COR-L47 (cell line): ENCODE measurements around the gene ANKRD55.
"Not testable (repeated sequence)": the region's sequence is repeated elsewhere in the genome, so short reads cannot be mapped to it uniquely, and the experiment has no call there.

Experiments used
- DNase-seq: peaks from one replicate; lab custom pipeline; 2025; lab: John Stamatoyannopoulos, UW

The ANKRD55 gene

DNA sequence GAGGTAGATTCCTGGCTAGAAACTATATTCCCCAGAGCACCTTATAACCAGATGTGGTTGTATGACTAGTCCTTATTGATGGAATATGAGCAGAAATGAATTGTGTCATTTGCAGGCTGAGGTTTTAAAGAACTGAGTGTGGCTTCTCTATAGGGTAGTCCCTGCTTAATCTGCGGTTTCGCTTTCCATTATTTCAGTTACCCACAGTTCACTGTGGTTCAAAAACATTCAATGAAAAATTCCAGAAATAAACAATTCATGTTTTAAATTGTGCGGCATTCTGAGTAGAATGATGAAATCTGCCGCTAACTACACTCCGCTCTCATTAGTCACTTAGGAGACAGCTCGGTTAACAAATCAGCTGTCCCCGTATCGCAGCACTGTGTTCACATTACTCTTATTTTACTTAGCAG is 65.1 kb downstream of the ANKRD55 start:
- DNase-seq = no peak

- no peak for DNase-seq
These were observed 65.6 kb downstream of the ANKRD55 start for GRCh38 chr5:56167519-56167918.

DNA sequence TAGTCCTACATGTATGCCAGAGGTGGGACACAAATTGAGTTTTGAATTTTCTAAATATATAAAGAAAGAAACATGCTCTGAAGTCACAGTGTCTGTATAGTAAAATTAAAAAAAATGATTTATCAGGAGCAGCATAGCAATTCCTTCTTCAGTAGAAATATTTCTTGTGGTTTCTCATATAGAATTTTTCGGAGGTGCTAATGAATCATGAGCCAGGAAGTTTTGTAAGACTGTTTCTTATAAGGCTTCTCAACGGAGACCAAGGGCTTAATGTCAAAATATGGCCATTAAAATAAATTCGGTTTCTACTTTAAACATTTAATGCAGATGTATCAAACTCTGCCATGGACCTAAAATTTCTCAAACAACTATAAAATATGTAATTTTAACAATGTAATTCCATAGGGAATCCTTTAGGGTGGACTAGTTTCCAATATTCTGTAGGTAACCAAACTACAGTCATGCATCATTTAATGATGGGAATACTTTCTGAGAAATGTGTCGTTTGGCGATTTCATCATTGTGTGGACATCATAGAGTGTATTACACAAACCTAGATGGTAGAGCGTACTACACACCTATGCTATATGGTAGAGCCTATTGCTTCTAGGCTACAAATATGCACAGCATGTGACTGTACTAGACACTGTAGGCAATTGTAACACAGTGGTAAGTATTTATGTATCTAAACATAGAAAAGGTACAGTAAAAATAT is 66.3 kb downstream of the ANKRD55 start:
- DNase-seq = no peak

DNA sequence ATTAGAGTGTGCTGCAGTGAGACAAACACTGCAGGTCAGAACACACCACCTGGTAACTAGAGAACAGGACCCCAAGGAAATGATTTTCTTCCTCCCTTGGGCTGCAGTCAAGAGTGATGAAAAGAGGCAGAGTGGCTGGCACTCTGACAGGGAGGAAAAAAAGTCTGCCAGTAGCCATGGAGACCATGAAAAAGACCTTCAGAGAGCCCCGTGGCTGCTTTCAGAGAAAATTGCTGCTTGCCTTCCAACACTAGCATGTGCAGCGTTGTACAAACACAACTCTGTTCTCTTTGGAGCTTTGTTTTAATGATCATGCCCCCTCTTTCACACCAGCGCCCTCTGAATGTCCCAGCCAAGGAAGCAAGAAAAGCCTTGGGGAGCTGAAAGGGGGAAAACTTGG is 68.8 kb downstream of the ANKRD55 start:
- peak; percentile 10 for DNase-seq

DNA sequence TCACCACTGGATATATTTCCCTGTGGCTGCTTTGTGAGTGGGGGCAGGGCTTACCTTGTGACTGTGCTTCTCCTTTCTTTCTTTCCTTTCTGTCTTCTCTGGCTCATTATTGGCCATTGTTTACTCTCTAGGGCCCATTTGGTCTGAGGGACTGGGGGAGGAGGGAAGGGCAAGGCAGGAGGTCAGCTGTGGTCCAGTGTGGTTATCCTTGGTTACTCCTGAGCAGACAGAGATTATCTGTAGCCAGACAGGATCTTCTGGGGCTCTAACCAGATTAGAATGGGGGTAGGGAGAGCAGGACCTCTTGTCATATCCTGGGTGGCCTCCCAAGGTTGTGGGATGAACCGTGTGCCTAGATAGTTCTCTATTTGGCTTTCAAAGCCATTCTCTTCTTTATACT is 71.2 kb downstream of the ANKRD55 start:
- DNase-seq = no peak

DNA sequence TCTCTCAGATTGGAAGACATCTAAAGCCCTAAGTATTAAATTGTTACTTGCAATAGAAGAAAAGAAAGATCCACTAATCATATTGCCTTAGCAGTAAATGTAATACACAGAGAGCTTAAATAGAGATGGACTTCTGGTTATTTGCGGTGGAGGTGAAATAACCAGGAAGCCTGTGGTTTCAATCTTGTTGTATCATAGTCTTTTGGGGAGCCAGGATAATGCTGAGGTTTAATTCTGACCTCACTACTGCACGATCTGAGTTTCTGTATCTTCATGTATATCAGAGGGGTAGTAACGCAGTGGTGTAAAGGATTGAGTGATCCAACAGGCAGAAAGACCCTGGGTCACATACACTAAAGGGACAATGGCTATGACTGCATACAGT is 71.7 kb downstream of the ANKRD55 start:
- DNase-seq = no peak

GRCh38 chr5:56160723-56161438 is 72.2 kb downstream of the ANKRD55 start:
- no peak for DNase-seq

DNA sequence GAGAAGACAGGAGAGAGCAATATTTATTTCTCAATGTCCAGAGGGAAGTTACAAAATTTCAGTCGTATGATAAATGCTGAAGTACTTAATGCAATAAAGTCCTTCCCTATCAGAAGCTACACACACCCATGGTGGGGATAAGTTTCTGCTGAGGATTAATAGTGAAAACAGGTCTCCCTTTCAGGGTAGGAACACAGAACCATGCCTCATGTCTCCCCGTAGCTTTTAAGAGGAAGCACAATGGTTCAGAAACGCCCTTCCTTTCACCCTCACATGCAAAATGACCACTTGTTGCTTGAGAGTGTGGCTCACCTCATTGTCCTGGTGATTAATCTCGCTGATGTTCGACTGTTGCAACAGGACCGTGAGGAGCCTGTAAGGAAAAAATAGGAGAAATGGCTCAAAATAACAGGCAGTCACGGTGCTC is 73.6 kb downstream of the ANKRD55 start:
- DNase-seq = no peak

GRCh38 chr5:56158331-56158960 is 74.7 kb downstream of the ANKRD55 start:
- DNase-seq = no peak

GRCh38 chr5:56157191-56157621 is 75.9 kb downstream of the ANKRD55 start:
- not testable (repeated sequence) for DNase-seq

GRCh38 chr5:56156585-56157190 is 76.4 kb downstream of the ANKRD55 start:
- DNase-seq = not testable (repeated sequence)

GRCh38 chr5:56155992-56156584 is 77.0 kb downstream of the ANKRD55 start:
- DNase-seq = no peak

DNA sequence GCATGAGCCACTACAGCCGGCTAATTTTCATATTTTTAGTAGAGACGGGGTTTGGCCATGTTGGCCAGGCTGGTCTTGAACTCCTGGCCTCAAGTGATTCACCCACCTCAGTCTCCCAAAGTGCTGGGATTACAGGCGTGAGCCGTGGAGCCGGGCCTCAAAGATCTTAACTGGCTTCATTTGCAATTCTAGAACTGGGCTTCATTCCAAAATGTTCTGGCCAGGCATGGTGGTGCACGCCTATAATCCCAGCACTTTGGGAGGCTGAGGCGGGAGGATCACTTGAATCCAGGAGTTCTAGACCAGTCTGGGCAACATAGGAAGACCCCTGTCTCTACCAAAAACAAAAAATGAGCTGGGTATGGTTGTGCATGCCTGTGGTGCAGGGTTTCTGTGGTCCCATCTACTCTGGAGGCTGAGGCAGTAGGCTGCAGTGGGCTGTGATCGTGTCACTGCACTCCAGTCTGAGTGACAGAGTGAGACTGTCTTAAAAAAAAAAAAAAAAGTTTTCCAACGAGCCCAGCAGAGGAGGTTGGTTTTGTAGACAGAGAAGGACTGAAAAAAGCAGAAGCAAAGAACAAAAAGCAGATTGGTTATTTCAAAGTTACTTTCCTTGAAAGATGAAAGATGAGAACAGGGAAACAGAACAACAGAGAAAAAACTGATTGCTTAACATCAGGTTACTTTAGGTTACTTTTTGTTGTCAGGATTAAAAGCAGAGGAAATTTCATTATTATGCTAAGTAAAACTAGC is 78.2 kb downstream of the ANKRD55 start:
- DNase-seq = no peak

DNA sequence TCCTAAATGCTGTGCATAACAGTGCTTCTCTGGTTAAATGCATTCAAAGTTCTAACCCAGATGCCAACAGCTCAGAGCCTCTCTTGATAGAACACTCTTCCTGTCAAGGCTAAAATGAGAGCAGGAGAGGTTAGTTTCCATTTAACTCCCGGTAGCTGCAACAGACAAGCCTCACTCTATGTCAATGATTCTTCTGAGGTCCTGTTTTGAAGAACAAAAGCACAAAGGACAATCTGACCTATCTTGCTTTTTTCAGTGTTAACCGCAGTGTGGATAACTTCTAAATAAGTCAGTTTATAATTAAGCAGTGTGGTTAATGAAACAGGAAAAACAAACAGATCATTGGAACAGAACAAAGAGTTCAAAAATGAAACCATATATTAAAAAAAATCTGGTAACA is 80.7 kb downstream of the ANKRD55 start:
- DNase-seq = no peak

DNA sequence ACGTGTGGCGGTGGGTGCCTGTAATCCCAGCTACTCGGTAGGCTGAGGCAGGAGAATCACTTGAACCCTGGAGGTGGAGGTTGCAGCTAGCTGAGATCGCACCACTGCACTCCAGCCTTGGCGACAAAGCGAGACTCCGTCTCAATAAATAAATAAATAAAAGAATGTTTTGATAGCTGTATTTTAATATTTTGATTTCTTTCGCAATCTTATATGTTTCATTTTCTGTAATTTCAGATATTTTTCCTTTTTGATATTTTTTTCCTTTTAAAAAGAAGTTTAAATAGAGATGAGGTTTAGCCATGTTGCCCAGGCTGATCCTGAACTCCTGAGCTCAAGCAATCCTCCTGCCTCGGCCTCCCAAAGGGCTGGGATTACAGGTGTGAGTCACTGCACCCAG is 82.4 kb downstream of the ANKRD55 start:
- DNase-seq = not testable (repeated sequence)

DNA sequence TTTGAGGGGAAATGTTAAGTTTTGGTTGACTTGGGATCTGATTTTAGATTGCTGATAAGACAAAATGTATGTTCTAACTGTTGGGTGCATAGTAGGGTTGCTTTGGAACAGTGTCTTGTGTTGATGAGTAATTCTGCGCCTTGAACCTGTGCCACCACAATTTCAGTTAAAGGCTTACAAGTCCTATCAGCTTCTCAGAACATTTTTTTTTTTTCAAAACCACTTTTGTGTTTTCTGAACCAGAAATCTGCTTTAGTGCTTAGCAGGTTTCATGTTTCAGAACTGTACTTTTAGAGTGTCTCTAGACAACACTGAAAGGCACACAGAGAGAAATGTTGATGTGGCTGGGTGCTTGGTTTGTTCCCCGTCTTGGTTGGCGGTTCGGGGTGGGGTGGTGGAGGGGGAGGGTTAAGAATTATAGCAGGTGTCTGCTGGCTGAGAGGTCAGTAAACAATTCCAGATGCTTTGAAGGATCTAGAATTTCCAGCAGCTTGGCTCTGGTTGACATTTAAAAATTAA is 84.6 kb downstream of the ANKRD55 start:
- no peak for DNase-seq

DNA sequence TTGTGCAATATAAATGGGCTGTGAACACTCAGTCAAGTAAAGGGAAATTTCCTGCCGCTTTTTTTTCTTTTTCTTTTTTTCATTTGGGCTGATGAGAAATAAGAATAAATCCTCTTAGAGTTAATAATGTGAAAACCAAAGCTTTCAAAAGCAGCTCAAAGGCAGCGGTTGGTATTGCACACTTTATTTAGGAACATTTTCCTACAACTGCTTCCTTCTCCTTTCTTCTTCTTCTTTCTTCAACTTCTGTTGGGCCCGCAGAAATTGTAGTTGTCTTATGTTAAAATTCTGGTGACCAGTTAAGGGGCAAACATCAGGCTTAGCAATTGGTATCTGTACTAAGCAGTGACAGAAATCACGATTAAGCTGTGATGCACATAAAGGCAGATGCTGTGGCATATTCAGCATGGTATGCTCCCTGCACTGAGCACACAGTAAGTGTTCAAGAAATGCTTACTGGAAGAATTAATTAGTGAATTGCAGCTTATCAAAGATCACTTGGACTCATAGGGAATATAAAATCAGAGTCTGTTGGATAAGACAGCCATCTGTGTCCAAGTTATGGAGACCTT is 85.4 kb downstream of the ANKRD55 start:
- DNase-seq = no peak

DNA sequence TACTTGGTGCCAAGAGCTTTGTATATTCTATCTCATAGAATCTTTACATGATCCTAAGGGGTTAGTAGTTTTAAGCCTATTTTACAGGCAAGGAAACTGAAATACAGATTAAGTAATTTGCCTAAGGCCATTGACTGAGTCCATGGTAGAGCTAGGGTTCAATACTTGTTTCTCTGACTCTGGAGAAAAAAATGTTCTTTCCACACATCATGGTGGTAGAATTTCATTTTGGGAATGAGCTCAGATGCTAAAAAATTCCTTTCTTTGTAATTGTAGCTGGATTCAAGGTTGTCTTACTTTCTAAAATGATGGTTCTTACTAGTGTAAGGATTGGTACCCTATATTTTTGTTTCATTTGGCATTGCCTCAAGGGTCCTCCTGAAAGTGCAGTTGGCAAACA is 86.0 kb downstream of the ANKRD55 start:
- no peak for DNase-seq

GRCh38 chr5:56146674-56147073 is 86.5 kb downstream of the ANKRD55 start:
- no peak for DNase-seq

DNA sequence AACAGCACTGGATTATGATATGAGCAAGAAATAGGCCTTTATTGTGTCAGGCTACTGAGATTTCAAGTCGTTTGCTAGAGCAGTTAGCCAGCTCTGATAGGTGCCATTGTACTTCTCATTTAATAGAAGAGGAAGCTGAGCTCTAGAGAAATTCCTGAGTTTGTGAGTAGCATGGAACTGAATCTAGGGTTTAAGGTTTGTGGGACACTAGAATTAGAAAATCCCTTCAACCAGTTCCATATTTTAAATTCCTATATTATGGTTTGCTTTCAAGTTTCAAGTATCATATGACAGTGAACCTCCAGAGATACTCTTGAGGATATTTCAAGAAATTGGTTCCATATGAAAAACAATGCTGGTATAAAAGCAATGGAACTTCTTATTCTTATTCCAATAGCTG is 87.6 kb downstream of the ANKRD55 start:
- no peak for DNase-seq

DNA sequence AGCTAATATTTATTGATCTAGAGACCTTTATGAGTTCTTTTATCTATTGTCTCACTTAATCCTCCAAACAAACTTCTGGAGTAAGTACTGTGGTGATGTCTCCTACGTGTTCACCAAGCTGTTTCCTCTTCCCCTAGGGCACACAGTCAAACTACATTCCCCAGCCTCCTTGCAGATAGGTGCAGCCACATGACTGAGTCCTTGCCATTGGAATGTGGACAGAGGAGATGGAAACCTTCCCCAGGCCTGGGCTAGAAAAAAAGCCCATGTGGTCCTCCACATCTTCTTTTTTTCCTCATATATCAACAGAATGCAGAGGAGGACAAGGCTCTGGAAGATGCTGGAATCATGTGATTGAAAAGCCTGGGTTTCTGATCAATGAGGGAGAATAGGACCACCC is 88.0 kb downstream of the ANKRD55 start:
- no peak for DNase-seq
